Measurements from ENCODE around the gene TPP2. TPM values are rescaled to one million over a fixed set of nuclear protein-coding genes. Genes with fewer than 3 reads are reported as not detected.

TPP2 gene
- total RNA-seq, 4 donors from 2014 or later = 26.2 to 61.0 (median 30.5) TPM

- H3K27ac ChIP-seq = no peak overlapping the region
- no peaks in the 10 kb centered on the region for H3K36me3 ChIP-seq
- H3K9me3 ChIP-seq = no peaks in the 10 kb centered on the region
- TF ChIP-seq POLR2A (IDR thresholded peaks at IDR 0.05) (no peak), POLR2AphosphoS5 (IDR thresholded peaks at IDR 0.05) (no peak), EP300 (IDR thresholded peaks at IDR 0.05) (no peak)
- TF ChIP-seq, protein P1, sequence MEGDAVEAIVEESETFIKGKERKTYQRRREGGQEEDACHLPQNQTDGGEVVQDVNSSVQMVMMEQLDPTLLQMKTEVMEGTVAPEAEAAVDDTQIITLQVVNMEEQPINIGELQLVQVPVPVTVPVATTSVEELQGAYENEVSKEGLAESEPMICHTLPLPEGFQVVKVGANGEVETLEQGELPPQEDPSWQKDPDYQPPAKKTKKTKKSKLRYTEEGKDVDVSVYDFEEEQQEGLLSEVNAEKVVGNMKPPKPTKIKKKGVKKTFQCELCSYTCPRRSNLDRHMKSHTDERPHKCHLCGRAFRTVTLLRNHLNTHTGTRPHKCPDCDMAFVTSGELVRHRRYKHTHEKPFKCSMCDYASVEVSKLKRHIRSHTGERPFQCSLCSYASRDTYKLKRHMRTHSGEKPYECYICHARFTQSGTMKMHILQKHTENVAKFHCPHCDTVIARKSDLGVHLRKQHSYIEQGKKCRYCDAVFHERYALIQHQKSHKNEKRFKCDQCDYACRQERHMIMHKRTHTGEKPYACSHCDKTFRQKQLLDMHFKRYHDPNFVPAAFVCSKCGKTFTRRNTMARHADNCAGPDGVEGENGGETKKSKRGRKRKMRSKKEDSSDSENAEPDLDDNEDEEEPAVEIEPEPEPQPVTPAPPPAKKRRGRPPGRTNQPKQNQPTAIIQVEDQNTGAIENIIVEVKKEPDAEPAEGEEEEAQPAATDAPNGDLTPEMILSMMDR (IDR thresholded peaks at IDR 0.05) = no peak
- H3K4me1 ChIP-seq = no peaks in the 10 kb centered on the region
- WGBS = 94% methylated on average over 4 of the region's 4 CpGs
- no peak for DNase-seq (ENCODE audit: low spot score in 2 of 2)
- peaks cover 7% of the 10 kb centered on the region for H3K27me3 ChIP-seq
- H3K4me3 ChIP-seq = no peak overlapping the region
Observed at GRCh38 chr13:102690883-102691282, 94.1 kb downstream of the TPP2 start.

GRCh38 chr13:102692491-102692826 is 95.7 kb downstream of the TPP2 start:
- Histone ChIP-seq H3K36me3 (no peaks in the 10 kb centered on the region), H3K27ac (no peak overlapping the region), H3K4me1 (no peaks in the 10 kb centered on the region), H3K4me3 (no peak overlapping the region), H3K27me3 (peaks cover 7% of the 10 kb centered on the region), H3K9me3 (no peaks in the 10 kb centered on the region)
- 86% methylated on average over 2 of the region's 2 CpGs for WGBS
- TF ChIP-seq, protein P1 (IDR thresholded peaks at IDR 0.05) = no peak
- TF ChIP-seq POLR2AphosphoS5 (IDR thresholded peaks at IDR 0.05) (no peak), EP300 (IDR thresholded peaks at IDR 0.05) (no peak), POLR2A (IDR thresholded peaks at IDR 0.05) (no peak)
- no peak for DNase-seq (ENCODE audit: low spot score in 2 of 2)

DNA sequence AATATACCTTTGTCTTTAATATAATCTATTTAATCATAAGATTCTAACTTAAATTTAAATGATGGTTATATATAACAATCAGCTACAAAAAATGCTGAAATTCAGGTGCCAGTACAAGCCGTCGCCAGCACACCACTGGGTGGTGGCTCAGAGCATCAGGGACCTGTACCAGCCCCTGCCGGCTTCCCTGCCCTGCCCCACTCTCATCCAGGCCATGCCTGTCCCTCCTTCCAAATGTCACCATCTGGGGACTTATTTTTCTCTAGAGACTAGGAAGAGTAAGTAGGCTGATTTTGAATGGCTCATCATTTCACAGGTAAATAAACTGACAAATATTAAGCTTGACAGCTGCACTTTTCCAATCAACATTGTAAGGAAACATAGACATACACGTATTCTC is 96.5 kb downstream of the TPP2 start:
- Histone ChIP-seq H3K27ac (no peak overlapping the region), H3K9me3 (no peaks in the 10 kb centered on the region), H3K4me1 (no peaks in the 10 kb centered on the region), H3K27me3 (peaks cover 7% of the 10 kb centered on the region), H3K36me3 (no peaks in the 10 kb centered on the region), H3K4me3 (no peak overlapping the region)
- no peak for DNase-seq (ENCODE audit: low spot score in 2 of 2)
- 80% methylated on average over 4 of the region's 4 CpGs for WGBS
- TF ChIP-seq POLR2AphosphoS5 (IDR thresholded peaks at IDR 0.05) (no peak), POLR2A (IDR thresholded peaks at IDR 0.05) (no peak), EP300 (IDR thresholded peaks at IDR 0.05) (no peak)
- TF ChIP-seq, protein P1 (IDR thresholded peaks at IDR 0.05) = no peak

GRCh38 chr13:102693776-102694175 is 97.0 kb downstream of the TPP2 start:
- Histone ChIP-seq H3K36me3 (no peaks in the 10 kb centered on the region), H3K4me1 (no peaks in the 10 kb centered on the region), H3K27me3 (peaks cover 7% of the 10 kb centered on the region), H3K4me3 (no peak overlapping the region), H3K9me3 (no peaks in the 10 kb centered on the region), H3K27ac (no peak overlapping the region)
- no peak for DNase-seq (ENCODE audit: low spot score in 2 of 2)
- 73% methylated on average over 2 of the region's 2 CpGs for WGBS
- TF ChIP-seq, protein P1 (IDR thresholded peaks at IDR 0.05) = no peak
- TF ChIP-seq POLR2A (IDR thresholded peaks at IDR 0.05) (no peak), POLR2AphosphoS5 (IDR thresholded peaks at IDR 0.05) (no peak), EP300 (IDR thresholded peaks at IDR 0.05) (no peak)

DNA sequence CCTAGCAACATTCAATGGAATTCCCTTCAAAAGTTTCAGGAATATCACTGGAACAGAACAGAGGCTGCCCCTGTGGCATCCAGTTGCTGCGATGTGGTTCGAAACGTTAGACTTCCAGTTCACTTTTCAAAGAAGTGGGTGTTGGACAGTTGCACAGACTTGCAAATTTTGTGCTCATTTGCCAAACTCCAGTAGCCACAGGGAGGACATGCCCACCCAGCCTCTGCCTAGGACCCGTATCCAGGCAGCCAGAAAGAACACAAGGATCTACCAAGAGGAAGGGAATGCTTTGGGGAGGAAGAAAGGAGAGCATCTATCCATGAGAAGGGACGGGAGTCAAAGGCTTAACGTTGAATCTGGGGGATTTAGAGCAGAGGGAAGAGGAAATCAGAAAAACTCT is 98.2 kb downstream of the TPP2 start, which contains the start of gene METTL21C:
METTL21C (minus strand) TSS at position 108 of the 400 bp plus-strand sequence. CDS start 546 bp downstream, outside the sequence.
- Histone ChIP-seq H3K9me3 (no peaks in the 10 kb centered on the region), H3K36me3 (no peaks in the 10 kb centered on the region), H3K4me1 (peaks cover 4% of the 10 kb centered on the region), H3K27ac (no peak within 1 kb of the TSS), H3K27me3 (peaks cover 7% of the 10 kb centered on the region), H3K4me3 (no peak within 1 kb of the TSS)
- 80% methylated on average over 6 of the region's 6 CpGs for WGBS
- no peak for DNase-seq (ENCODE audit: low spot score in 2 of 2)
- TF ChIP-seq EP300 (IDR thresholded peaks at IDR 0.05) = no peak
- TF ChIP-seq POLR2A (IDR thresholded peaks at IDR 0.05) = no peak
- TF ChIP-seq POLR2AphosphoS5 (IDR thresholded peaks at IDR 0.05) = no peak
- TF ChIP-seq, protein P1 (IDR thresholded peaks at IDR 0.05) = no peak

Data from suprapubic skin (tissue), 4 donors.